NCI-H2227 treated with DMSO at 0.1 percent for 48 hours (cell line): ENCODE data around the gene PHKB.
"Not testable (repeated sequence)": the region's sequence is repeated elsewhere in the genome, so short reads cannot be mapped to it uniquely, and the experiment has no call there.

Source experiments
- DNase-seq: peaks from one replicate; lab custom pipeline; 2025; lab: John Stamatoyannopoulos, UW

The PHKB gene

DNA sequence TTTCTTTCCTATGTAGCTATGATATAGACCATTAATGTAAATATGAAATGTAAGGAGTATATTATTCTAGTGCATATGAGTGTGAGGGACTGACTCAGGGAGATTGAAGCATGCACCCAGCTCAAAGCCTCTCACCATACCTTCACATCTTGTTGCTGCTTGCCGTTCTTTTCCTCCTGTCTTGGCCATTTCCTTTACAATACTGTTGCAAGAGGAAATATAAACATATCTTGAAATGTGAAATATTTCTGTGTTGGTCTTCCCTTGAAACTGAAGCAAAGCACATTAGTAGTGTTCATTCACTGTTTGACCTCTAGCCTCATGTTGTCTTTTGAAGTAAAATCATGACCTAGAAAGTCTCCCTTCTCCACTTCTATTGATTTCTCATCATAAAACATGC is 46.6 kb downstream of the PHKB start:
- no peak for DNase-seq

DNA sequence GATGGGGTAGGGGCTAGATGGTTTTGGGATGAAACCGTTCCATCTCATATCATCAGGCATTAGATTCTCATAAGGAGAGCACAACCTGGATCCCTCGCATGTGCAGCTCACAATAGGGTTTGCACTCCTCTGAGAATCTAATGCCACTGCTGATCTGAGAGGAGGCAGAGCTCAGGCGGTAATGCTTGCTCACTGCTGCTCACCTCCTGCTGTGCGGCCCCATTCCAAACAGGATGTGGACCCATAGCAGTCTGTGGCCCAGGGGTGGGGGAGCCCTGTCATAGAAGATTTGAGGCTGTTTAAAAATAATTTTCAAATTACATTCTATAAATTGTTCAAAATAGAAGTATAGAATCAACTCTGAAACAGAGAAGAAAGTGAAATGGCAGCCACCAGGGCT is 50.8 kb downstream of the PHKB start:
- no peak for DNase-seq

DNA sequence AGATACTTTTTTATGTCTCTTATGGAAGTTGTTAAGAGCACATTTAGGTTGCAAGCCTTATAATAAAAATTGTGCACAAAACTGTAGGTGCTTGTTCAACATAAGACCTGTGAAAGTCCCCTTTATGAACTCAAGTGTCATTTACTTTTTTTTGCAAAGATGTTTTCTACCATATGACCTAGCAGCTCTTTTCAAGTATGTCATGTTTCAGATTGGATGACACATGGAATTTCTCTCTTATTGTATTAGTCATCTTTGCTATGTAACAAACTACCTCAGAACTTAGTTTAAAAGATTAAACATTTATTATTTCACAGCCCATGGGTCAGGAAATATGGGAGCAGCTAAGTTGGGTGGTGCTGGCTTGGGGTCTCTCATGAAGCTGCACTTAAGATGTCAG is 57.9 kb downstream of the PHKB start:
- no peak for DNase-seq

DNA sequence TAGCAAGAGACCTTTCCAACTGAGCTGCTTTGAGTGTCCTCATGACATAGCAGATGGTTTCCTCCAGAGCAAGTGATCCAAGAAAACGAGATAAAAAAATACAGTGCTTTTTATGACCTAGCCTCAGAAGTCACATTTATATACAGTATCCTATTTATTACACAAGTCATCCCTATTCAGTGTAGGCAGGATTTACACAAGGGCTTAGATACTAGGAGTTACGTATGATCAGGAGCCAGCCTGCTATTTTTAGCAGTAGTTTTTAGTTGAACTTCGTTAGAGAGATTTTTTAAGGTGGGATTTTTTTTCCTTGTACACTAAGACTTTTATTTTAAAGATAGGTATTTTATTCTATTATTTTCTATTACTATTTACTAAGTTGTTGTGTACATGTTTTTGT is 58.4 kb downstream of the PHKB start:
- DNase-seq, result no peak

DNA sequence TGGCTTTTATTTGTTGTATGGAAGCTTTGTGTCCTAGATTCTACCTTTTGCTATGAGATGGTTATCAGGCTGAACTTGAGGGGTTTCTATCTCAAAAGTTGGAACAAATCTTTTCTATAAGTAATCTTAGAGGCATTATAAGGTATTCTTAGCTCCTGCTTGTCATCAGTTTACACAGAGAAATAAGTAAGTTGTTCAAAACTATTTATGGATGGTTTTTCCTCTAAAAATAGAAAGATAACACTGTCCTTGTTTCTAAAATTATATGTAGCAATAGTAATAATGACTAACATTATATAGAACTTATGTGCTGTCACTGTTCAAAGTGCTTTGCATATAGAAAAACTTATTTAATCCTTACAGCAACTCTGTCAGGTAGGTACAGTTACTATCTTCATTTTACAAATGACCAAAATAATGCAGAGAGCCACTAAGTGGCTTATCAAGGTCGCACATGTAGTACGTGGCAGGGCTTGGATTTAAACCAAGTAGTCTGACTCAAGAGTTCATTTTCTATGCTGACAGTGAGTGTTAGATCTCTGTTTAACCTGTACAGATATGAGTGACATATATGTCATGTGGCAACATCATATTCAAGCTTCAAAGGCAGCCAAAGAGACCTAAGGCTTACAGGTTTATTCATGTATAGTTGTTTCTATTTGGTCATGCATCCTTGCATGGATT is 59.0 kb downstream of the PHKB start:
- DNase-seq, result no peak

DNA sequence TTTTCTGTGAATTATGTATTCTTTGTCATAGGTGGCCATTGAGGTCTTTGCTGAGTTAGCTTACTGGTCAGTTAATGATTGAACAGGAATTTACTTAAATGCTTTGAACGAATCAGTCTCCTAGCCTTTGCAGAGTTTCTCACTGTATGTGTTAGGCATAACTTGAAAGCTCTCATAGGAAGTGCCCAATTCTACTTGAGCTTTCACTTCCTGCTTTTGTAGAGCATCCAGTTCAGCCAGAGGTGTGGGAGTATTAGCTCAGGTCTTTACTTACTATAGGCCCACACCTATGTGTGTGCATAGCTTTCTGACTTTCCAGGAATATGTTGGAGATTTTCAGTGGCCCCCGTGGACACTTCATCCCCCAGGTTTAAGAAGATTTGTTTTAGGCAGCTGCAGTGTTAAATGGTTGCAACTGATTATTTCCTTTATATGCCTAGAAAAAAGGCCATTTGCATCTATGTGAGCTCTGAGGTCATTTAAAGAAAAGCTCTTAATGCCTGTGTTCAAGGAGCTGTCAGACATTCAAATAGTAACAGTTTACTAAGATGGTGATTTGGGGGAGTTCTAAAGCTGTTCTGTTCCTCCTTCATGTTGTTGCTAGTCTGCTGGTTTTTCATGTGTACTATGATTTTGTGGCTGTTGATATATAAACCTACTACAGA is 62.3 kb downstream of the PHKB start:
- DNase-seq, result no peak

DNA sequence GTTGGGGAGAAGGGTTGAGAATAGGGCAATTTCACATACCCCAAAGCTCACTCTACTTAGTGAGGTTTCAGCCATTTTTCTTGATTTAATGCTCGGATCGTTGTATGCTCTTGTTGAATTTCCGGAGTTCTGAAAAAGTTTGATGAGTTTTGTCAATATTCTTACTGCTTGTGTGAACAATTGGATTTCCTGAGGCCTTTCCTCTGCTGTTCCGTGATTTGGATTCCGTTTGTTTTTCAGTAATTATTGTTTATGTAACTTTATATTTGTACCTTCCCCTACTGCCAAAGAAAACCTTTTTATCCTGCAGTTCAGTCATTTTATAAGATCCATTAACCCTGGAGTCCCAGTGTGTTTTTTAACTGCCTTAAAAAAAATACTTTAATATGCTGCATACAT is 62.9 kb downstream of the PHKB start:
- DNase-seq, result no peak

DNA sequence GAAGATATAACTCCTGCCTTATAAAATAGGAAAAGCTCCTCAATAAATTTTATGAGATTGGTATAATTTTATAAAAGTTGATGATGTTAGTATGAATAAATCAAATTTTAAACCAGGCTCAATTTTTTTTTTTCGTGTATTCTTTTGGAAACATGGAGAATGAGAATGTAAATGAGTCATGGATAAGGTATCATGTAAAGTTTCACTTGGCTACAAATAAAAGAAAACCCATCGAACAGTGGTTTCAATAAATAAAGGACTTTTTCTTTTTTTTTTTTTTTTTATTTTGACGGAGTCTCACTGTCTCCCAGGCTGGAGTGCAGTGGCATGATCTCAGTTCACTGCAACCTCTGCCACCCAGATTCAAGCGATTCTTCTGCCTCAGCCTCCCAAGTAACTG is 67.3 kb downstream of the PHKB start:
- no peak for DNase-seq

DNA sequence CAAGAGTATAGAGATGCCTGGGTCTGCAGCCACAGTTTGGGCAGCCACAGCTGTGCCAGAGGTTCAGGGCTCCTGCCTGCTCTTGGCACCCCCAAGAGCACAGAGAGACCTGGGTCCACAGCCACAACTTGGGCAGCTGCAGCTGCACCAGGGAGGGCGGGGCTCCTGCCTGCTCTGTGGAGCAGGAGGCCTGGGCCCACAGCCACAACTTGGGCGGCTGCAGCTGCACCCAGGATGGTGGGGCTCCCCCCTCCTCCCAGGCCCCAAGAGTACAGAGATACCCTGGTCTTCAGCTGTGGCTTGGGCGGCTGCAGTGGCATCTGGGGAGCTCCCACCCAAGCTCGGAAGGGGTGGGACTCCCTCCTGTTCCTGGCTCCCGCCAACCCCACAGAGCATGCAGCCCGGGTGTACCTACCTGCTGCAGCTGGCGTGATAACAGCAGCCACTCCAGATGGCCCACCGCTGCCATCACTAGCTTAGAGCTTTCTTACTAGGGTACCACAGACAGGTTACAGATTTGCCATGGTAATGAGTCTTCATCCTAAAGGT is 72.7 kb downstream of the PHKB start:
- no peak for DNase-seq

DNA sequence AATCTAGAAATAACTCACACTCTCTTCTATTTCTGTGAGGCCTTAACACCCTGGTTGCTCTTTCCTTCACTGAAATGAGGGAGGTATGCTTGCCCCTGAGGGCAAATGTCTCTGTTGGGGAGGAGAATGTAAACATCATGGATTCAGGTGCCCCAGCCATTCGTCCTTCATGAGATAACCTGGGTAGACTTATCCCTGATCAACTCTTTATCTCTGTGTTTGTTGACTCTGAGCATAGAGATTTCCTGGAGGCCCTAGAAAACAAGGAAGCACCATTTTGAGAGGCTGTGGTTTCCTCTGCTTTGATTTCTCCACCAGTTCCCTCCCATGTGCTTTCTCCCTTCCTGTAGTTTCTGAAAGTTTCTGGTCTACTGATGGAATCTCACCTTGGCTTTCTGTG is 77.3 kb downstream of the PHKB start:
- DNase-seq, result no peak

DNA sequence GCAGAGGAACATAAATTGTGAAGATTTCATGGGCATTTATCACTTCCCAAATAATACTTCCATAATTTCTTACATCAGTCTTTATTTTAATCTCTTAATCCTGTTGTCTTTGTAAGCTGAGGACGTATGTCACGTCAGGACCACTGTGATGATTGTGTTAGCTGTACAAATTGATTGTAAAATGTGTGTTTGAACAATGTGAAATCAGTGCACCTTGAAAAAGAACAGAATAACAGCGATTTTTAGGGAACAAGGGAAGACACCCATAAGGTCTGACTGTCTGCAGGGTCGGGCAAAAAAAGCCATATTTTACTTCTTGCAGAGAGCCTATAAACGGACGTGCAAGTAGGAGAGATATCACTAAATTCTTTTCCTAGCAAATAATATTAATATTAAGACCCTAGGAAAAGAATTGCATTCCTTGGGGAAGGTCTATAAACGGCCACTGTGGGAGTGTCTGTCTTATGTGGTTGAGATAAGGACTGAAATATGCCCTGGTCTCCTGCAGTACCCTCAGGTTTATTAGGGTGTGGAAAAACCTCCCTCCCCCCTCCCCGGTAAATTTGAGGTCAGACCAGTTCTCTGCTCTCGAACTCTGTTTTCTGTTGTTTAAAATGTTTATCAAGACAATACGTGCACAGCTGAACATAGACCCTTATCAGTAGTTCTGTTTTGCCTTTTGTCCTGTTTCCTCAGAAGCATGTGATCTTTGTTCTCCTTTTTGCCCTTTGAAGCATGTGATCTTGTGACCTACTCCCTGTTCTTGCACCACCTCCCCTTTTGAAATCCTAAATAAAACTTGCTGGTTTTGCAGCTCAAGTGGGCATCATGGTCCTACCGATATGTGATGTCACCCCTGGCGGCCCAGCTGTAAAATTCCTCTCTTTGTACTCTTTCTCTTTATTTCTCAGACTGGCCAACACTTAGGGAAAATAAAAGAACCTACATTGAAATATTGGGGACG is 78.9 kb downstream of the PHKB start:
- DNase-seq, result not testable (repeated sequence)

DNA sequence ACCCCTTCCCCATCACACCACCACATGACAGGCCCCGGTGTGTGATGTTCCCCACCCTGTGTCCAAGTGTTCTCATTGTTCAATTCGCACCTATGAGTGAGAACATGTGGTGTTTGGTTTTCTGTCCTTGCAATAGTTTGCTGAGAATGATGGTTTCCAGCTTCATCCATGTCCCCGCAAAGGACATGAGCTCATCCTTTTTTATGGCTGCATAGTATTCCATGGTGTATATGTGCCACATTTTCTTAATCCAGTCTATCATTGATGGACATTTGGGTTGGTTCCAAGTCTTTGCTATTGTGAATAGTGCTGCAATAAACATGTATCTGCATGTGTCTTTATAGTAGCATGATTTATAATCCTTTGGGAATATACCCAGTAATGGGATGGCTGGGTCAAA is 80.0 kb downstream of the PHKB start:
- DNase-seq, result not testable (repeated sequence)

DNA sequence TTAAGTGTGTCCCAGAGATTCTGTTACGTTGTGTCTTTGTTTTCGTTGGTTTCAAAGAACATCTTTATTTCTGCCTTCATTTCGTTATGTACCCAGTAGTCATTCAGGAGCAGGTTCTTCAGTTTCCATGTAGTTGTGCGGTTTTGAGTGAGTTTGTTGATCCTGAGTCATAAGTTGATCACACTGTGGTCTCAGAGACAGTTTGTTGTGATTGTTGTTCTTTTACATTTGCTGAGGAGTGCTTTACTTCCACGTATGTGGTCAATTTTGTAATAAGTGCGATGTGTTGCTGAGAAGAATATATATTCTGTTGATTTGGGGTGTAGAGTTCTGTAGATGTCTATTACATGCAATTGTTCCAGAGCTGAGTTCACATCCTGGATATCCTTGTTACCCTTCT is 83.1 kb downstream of the PHKB start:
- not testable (repeated sequence) for DNase-seq

DNA sequence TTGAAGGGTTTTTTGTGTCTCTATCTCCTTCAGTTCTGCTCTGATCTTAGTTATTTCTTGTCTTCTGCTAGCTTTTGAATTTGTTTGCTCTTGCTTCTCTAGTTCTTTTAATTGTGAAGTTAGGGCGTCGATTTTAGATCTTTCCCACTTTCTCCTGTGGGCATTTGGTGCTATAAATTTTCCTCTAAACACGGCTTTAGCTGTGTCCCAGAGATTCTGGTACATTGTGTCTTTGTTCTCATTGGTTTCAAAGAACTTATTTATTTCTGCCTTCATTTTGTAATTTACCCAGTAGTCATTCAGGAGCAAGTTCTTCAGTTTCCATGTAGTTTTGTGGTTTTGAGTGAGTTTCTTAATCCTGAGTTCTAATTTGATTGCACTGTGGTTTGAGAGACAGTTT is 90.1 kb downstream of the PHKB start:
- not testable (repeated sequence) for DNase-seq

DNA sequence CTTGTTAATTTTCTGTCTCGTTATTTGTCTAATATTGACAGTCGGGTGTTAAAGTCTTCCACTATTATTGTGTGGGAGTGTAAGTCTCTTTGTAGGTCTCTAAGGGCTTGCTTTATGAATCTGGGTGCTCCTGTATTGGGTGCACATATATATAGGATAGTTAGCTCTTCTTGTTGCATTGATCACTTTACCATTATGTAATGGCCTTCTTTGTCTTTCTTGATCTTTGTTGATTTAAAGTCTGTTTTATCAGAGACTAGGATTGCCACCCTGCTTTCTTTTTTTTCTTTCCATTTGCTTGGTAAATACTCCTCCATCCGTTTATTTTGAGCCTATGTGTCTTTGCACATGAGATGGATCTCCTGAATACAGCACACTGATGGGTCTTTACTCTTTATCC is 90.6 kb downstream of the PHKB start:
- DNase-seq, result not testable (repeated sequence)

DNA sequence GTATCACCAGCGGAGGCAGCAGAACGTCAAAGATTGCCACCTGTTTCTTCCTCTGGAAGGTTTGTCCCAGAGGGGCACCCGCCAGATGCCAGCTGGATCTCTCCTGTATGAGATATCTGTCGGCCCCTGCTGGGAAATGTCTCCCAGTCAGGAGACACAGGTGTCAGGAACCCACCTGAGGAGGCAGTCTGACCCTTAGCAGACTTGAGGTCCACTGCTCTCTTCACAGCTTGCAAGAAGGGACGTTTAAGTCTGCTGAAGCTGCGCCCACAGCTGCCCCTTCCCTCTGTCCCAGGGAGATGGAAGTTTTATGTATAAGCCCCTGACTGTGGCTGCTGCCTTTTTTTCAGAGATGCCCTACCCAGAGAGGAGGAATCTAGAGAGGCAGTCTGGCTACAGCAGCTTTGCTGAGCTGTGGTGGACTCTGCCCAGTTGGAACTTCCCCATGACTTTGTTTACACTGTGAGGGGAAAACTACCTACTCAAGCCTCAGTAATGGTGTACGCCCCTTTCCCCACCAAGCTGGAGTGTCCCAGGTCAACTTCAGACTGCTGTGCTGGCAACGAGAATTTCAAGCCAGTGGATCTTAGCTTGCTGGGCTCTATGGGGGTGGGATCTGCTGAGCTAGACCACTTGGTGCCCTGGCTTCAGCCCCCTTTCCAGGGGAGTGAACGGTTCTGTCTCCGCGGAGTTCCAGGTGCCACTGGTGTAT is 92.9 kb downstream of the PHKB start:
- DNase-seq, result no peak

DNA sequence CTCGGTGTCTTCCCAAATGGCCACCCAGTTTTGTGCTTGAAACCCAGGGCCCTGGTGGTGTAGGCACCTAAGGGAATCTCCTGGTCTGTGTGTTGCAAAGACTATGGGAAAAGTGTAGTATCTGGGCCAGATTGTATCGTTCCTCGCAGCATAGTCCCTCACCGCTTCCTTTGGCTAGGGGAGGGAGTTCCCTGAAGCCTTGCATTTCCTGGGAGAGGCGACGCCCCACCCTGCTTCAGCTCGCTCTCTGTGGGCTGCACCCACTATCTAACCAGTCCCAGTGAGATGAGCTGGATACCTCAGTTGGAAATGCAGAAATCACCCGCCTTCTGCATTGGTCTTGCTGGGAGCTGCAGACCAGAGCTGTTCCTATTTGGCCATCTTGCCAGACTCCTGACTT is 93.5 kb downstream of the PHKB start:
- not testable (repeated sequence) for DNase-seq

DNA sequence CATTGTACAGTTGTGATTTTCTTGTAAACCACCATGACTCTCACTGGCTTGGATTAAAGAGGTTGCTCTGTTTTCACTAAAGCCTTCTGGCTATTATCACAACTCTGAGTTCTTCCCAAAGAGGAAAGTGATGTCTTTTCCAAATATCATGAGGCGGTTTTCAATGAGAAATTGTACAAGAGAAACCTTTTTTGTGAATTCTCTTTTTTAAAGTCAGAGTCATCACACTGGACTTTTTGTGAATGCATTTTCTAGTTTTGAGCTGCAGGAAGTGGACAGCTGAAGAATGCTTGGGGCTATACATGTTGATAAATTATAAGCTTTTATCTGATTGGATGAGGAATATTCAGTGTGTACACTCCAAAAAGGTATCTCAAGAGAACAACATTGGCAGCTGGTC is 100.2 kb downstream of the PHKB start:
- no peak for DNase-seq

DNA sequence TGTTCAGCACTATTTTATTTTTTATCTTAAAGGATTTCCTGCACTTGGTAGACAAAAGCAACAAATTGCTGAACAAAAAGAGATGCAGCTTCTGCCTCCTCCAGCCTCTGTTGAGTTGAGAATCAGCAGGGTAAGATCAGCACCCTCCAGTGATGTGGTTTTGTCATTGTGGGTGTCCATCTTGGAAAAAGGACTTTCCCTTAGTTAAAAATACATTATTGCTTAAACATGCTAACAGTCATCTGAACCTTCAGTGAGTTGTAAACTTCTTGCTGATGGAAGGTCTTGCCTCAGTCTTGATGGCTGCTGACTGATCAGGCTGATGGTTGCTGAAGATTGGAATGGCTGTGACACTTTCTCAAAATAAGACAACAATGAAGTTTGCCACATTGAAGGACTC is 101.2 kb downstream of the PHKB start:
- DNase-seq, result no peak

DNA sequence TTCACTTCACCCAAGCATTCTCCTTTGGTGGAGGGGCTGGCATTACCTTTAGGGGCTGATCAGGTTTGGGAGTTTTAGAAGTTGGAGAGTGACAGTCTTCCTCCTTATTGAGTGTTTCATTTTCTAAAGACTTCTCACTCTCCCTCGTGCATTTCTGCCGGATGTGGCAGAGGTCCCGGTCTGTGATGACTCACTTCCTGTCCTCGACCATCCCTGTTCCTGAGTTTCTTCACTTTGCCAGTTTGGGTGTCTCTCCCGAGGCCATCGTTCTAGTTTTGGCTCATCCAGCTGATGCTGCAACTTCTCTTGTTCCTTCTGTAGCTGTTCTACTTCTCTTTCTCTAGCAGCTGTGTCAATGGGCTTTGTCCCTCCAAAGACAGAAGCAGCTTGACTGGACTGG is 104.3 kb downstream of the PHKB start:
- DNase-seq, result no peak

DNA sequence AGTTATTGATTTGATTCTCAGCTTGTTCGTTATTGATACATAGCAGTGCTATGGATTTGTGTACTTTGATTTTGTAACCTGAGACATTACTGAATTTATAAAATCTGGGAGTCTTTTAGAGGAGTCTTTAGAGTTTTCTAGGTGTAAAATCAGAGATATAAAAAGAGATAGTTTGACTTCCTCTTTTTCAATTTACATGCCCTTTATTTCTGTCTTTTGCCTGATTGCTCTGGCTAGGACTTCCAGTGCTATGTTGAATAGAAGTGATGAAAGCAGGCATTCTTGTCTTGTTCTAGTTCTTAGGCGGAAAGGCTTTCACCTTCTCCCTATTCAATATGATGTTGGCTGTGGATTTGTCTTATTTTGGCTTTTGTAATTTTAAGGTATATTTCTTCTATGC is 106.2 kb downstream of the PHKB start:
- DNase-seq, result no peak

DNA sequence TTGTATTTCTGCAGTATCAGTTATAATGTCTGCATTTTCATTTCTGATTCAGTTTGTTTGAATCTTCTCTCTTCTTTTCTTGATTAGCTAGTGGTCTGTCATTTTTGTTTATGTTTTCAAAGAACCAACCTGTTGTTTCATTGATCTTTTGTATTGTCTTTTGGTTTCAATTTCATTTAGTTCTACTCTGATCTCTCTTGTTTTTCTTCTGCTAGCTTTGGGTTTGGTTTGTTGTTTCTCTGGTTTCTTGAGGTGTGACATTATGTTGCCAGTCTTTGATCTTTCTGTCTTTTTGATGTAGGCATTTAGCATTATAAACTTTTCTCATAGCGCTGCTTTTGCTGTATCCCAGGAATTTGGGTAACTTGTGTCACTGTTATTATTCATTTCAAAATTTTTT is 107.2 kb downstream of the PHKB start:
- no peak for DNase-seq
